ENCODE results near the gene VIT. TPM values are rescaled to one million over a fixed set of nuclear protein-coding genes. Genes with fewer than 3 reads are reported as not detected.

The VIT gene
- polyA plus RNA-seq, 1 experiment = not detected

DNA sequence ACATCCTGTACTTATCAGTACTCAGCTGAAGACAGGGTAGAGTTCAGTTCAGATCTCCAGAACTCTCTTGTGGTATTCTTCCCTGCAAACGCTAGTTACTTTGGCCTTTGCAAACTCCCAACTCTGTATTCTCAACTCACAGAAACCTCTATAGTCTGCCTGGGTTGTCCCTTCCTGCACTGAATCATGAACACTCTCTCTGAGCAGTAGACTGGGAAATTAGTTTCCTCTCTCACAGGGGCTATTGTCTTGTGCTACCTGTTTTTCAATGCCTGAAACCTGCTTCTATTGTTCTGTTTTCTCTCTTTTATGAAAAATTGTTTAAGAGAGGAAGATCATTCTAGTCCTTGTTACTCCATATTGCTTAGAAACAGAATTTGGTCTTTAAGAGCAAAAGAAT, 134.7 kb downstream of the VIT start:
- Histone ChIP-seq H3K27ac (ENCODE audit: low read depth, low read length) (no peak overlapping the region), H3K4me3 (ENCODE audit: low read depth, low read length) (no peak overlapping the region), H3K27me3 (ENCODE audit: control insufficient read depth, insufficient read depth, low read length) (no peaks in the 10 kb centered on the region), H3K9me3 (ENCODE audit: control insufficient read depth, insufficient read depth, low read length) (no peaks in the 10 kb centered on the region)
- ChIA-PET POLR2A (no interaction called here), CTCF (interaction anchor here (0.6 to 1.1 kb wide), 2 partner anchors 41 to 51 kb away, joined by 3 read pairs; no protein-coding TSS in a partner anchor)
- TF ChIP-seq, protein P1, sequence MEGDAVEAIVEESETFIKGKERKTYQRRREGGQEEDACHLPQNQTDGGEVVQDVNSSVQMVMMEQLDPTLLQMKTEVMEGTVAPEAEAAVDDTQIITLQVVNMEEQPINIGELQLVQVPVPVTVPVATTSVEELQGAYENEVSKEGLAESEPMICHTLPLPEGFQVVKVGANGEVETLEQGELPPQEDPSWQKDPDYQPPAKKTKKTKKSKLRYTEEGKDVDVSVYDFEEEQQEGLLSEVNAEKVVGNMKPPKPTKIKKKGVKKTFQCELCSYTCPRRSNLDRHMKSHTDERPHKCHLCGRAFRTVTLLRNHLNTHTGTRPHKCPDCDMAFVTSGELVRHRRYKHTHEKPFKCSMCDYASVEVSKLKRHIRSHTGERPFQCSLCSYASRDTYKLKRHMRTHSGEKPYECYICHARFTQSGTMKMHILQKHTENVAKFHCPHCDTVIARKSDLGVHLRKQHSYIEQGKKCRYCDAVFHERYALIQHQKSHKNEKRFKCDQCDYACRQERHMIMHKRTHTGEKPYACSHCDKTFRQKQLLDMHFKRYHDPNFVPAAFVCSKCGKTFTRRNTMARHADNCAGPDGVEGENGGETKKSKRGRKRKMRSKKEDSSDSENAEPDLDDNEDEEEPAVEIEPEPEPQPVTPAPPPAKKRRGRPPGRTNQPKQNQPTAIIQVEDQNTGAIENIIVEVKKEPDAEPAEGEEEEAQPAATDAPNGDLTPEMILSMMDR (IDR thresholded peaks at IDR 0.05; ENCODE audit: low read depth, low read length) = no peak
- no peak for DNase-seq (ENCODE audit: low read depth, low spot score)

DNA sequence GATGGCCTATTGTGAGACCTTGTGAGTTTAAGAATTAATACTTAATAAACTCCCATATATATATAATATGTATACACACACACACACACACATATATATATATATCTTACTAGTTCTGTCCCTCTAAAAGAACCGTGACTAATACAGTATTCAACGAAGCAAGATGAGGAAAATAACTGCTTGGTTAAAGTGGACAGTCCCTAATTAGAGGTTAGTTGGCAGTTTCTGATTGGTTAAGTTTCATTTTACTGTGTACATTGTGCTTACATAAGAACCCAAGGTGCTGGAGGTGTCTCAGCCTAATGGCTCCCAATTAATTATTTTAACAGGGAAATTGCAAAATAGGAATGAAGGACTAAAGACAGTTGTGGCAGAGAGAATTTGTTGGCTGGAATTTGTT, 137.7 kb downstream of the VIT start:
- TF ChIP-seq, protein P1 (IDR thresholded peaks at IDR 0.05; ENCODE audit: low read depth, low read length) = no peak
- DNase-seq (ENCODE audit: low read depth, low spot score) = no peak
- Histone ChIP-seq H3K27ac (ENCODE audit: low read depth, low read length) (no peak overlapping the region), H3K27me3 (ENCODE audit: control insufficient read depth, insufficient read depth, low read length) (no peaks in the 10 kb centered on the region), H3K4me3 (ENCODE audit: low read depth, low read length) (no peak overlapping the region), H3K9me3 (ENCODE audit: control insufficient read depth, insufficient read depth, low read length) (no peaks in the 10 kb centered on the region)
- CTCF ChIA-PET = interaction anchor here (0.9 kb wide), 1 partner anchor 54 kb away, joined by 5 read pairs; no protein-coding TSS in a partner anchor
- POLR2A ChIA-PET = no interaction called here

DNA sequence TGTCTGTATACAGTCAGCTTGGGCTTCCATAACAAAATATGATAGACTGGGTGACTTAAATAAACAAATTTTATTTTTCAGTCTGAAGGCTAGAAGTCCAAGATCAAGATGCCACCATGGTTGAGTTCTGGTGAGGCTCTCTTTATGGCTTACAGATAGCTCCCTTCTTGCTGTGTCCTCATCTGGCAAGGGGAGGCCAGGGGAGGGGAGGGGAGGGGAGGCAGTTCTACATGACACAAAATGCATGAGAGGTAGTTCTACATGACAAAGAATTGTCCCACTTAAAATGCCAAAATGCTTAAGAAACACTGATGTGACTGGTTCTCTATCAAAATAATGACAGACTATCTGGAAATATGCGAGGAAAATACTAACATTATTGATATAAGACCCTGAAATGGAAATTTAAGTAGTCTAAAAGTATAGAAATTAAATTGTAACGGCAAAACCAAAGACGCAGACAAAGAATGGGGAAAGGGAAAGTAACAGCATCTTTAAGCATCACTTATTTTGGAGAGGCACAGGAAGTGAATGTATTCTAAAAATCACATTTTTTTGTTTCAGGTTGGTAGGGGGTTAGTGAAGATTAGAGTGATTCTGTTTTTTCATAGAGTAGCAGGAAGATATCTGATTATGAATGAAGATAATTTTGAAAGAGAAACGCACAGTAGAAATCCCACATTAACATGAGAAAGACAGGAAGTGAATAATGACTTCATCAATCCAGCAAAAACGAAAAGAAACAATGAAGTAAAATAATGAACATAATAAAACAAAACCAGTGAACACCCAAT, 138.4 kb downstream of the VIT start:
- DNase-seq (ENCODE audit: low read depth, low spot score) = no peak
- TF ChIP-seq, protein P1 (IDR thresholded peaks at IDR 0.05; ENCODE audit: low read depth, low read length) = no peak
- Histone ChIP-seq H3K4me3 (ENCODE audit: low read depth, low read length) (no peak overlapping the region), H3K27ac (ENCODE audit: low read depth, low read length) (no peak overlapping the region), H3K9me3 (ENCODE audit: control insufficient read depth, insufficient read depth, low read length) (no peaks in the 10 kb centered on the region), H3K27me3 (ENCODE audit: control insufficient read depth, insufficient read depth, low read length) (no peaks in the 10 kb centered on the region)
- POLR2A ChIA-PET = no interaction called here
- CTCF ChIA-PET = interaction anchor here (0.9 kb wide), 1 partner anchor 54 kb away, joined by 5 read pairs; no protein-coding TSS in a partner anchor

DNA sequence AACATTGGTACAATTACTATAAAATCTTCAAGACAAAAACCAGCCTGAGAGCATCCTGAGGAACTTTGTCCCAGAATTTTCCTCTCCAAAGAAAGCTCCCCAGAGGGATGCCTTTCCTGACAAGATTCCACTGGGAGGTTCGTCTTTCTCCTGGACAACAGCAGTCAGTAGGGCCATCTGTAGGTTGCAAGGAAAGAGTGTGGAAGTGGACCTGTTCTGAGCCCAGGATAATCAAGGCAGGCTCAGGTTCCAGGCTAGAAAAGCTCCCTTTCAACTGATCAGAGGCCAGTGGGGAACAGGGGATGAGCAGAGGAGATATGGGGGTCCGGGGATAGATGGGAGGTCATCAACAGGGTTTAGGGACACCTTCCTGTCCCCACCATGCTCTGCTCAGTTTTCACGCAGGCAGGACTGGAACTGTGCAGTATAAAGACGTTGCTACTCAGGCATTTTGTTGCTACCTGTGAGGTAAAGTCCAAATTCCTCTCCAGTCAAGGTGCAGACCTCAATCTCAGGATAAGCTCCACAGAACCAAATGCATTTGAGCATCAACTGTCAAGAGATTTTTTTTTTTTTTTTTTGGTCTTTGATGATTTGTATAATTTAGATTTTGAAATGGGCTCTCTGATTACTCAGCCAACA, 143.6 kb downstream of the VIT start:
- DNase-seq (ENCODE audit: low read depth, low spot score) = no peak
- ChIA-PET POLR2A (no interaction called here), CTCF (interaction anchor here (0.7 kb wide), 2 partner anchors 46 to 271 kb away, joined by 8 read pairs; no protein-coding TSS in a partner anchor)
- no peaks in the 10 kb centered on the region for H3K27me3 ChIP-seq (ENCODE audit: control insufficient read depth, insufficient read depth, low read length)
- no peak overlapping the region for H3K27ac ChIP-seq (ENCODE audit: low read depth, low read length)
- TF ChIP-seq, protein P1 (IDR thresholded peaks at IDR 0.05; ENCODE audit: low read depth, low read length) = no peak
- no peak overlapping the region for H3K4me3 ChIP-seq (ENCODE audit: low read depth, low read length)
- no peaks in the 10 kb centered on the region for H3K9me3 ChIP-seq (ENCODE audit: control insufficient read depth, insufficient read depth, low read length)

DNA sequence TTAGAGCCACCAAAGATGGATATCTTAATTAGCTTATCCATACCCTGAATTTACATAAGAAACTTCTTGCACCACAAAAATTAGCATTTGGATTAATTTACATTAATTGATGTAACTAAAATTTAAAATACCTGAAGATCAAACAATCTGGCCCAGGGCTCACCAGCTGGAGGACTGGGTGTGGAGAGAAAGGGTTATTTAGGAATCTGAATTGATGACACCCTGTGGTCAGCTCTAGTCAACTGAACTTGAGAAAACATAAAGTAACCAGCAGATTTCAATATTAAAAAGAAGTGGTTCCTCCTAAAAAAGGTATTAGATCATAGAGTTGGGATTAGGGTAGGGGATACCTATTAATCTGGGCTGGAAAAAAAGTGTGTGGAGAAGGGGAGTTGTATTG, 147.3 kb downstream of the VIT start:
- H3K27me3 ChIP-seq (ENCODE audit: control insufficient read depth, insufficient read depth, low read length) = no peaks in the 10 kb centered on the region
- no peak overlapping the region for H3K4me3 ChIP-seq (ENCODE audit: low read depth, low read length)
- H3K9me3 ChIP-seq (ENCODE audit: control insufficient read depth, insufficient read depth, low read length) = no peaks in the 10 kb centered on the region
- TF ChIP-seq, protein P1 (IDR thresholded peaks at IDR 0.05; ENCODE audit: low read depth, low read length) = no peak
- no peak overlapping the region for H3K27ac ChIP-seq (ENCODE audit: low read depth, low read length)
- POLR2A ChIA-PET = no interaction called here
- CTCF ChIA-PET = no interaction called here
- no peak for DNase-seq (ENCODE audit: low read depth, low spot score)

Data from AG04450 (cell line).